Upper lobe of left lung (tissue), 4 donors: ENCODE data around the gene IGF2R.

Experiments used
- EP300 ChIP-seq, 4 donors: sonication (generic); formaldehyde crosslinking; IDR thresholded peaks; one replicate each; pipeline ENCODE4 v1.5.1; 2017; ENCODE audit warnings: antibody characterized with exemption in 4 of 4, control low read depth in 2 of 4
- POLR2A ChIP-seq, 4 donors: fragments of 450-650 bp; IDR thresholded peaks; one replicate each; pipeline ENCODE4 v1.5.1; 2016 to 2017; ENCODE audit warnings: antibody characterized with exemption in 4 of 4, mild to moderate bottlenecking in 2 of 4
- TF ChIP-seq, protein P1 (sequence below), 6 experiments: fragments of 450-650 bp in 4 of 6; fragments of 200-600 bp in 2 of 6; sonication (generic) in 2 of 6; IDR thresholded peaks; one replicate each; pipeline ENCODE4 v1.5.1; 2016 to 2019; ENCODE audit warnings: antibody characterized with exemption in 6 of 6

DNA sequence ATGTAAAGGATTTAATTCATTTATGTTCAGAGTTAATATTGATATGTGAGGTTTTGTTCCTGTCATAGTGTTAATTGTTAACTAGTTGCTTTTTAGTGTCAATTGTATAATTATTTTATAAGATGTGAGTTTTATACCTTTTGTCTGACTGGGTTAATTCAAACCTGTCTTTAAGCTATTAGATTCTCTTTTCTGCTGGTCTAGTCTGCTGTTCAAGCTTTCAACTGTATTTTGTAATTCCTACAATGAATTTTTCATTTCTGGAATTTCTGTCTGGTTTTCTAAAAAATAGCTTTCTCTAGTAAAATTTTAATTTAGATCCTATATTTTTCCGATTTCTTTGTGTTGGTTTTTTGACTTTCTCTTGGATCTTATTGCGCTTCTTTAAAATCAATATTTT lies 26.5 kb downstream of the IGF2R start:
- TF ChIP-seq, protein P1, sequence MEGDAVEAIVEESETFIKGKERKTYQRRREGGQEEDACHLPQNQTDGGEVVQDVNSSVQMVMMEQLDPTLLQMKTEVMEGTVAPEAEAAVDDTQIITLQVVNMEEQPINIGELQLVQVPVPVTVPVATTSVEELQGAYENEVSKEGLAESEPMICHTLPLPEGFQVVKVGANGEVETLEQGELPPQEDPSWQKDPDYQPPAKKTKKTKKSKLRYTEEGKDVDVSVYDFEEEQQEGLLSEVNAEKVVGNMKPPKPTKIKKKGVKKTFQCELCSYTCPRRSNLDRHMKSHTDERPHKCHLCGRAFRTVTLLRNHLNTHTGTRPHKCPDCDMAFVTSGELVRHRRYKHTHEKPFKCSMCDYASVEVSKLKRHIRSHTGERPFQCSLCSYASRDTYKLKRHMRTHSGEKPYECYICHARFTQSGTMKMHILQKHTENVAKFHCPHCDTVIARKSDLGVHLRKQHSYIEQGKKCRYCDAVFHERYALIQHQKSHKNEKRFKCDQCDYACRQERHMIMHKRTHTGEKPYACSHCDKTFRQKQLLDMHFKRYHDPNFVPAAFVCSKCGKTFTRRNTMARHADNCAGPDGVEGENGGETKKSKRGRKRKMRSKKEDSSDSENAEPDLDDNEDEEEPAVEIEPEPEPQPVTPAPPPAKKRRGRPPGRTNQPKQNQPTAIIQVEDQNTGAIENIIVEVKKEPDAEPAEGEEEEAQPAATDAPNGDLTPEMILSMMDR (IDR thresholded peaks at IDR 0.05) = no peak
- TF ChIP-seq EP300 (IDR thresholded peaks at IDR 0.05) (no peak), POLR2A (IDR thresholded peaks at IDR 0.05) (no peak)
